NT2/D1 (cell line): ENCODE results near the gene GRB10.

Experiments used
- SUZ12 ChIP-seq: IDR thresholded peaks from 2 replicates; pipeline ENCODE4 v1.6.1; 2011; ENCODE audit not compliant: insufficient read length, insufficient read depth; ENCODE audit errors: extremely low read depth
- YY1 ChIP-seq: IDR thresholded peaks from 2 replicates; pipeline ENCODE4 v1.6.1; 2011; ENCODE audit not compliant: insufficient read length, insufficient read depth
- ZNF274 ChIP-seq: IDR thresholded peaks from 2 replicates; pipeline ENCODE4 v1.6.1; 2011; ENCODE audit warnings: mild to moderate bottlenecking, low read depth, low read length

DNA sequence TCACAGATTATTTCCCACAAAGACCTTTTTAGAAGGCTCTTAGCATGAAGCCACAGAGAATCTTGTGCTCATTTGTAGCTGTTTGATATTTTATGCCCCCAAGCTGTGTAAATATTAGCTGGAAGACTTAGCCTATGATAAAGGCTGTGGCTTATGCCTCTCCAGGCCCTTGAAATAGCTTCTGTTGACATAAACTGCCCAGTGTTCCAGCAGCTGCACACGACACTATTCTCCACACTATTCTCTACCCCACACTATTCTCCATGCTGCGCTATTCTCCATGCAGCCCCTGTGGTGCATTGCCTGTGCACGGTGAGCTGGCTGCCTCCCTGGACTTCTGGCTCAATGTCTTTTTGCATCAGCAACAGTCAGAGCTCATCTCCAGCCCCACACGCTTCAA, 230.6 kb downstream of the GRB10 start:
- TF ChIP-seq ZNF274 = no peak
- TF ChIP-seq YY1 = no peak
- TF ChIP-seq SUZ12 = no peak
